ENCODE measurements around the gene MIGA2.

Gene MIGA2

GRCh38 chr9:129011761-129012181 lies 24.7 kb upstream of the MIGA2 start:
- H3K36me3 ChIP-seq (ENCODE audit: control insufficient read depth in 2 of 2, insufficient read depth in 1 of 2, low read length in 2 of 2) = peaks cover 5 to 84% of the 10 kb centered on the region in 2 experiments; a peak in 2 of 3 replicates
- POLR2A ChIA-PET = no interaction called here
- no peak overlapping the region for H3K4me3 ChIP-seq (ENCODE audit: low read depth, low read length)
- TF ChIP-seq ZBTB1 (tag by site-specific recombination; IDR thresholded peaks at IDR 0.05) = no peak
- peak; percentile 75 for TF ChIP-seq ZIC2 (tag by site-specific recombination; IDR thresholded peaks at IDR 0.05)
- TF ChIP-seq ZNF449 (tag by site-specific recombination; IDR thresholded peaks at IDR 0.05) = no peak
- TF ChIP-seq ZFP37 (tag by site-specific recombination; IDR thresholded peaks at IDR 0.05) = no peak
- CTCF ChIA-PET = interaction anchor here (0.7 kb wide), 1 partner anchor 14 kb away, joined by 3 read pairs; no protein-coding TSS in a partner anchor
- H3K9me3 ChIP-seq (ENCODE audit: control insufficient read depth, insufficient read depth, low read depth, low read length) = no peaks in the 10 kb centered on the region
- H3K4me1 ChIP-seq (ENCODE audit: control insufficient read depth, insufficient read depth, low read length) = no peaks in the 10 kb centered on the region
- H3K27ac ChIP-seq (ENCODE audit: extremely low read depth, low read depth, low read length) = no peak overlapping the region

GRCh38 chr9:129012343-129012742 lies 24.1 kb upstream of the MIGA2 start:
- H3K36me3 ChIP-seq (ENCODE audit: control insufficient read depth in 2 of 2, insufficient read depth in 1 of 2, low read length in 2 of 2) = peaks cover 5 to 82% of the 10 kb centered on the region in 2 experiments; a peak in 2 of 3 replicates
- no peak overlapping the region for H3K27ac ChIP-seq (ENCODE audit: extremely low read depth, low read depth, low read length)
- no peak overlapping the region for H3K4me3 ChIP-seq (ENCODE audit: low read depth, low read length)
- TF ChIP-seq BCL6B (tag by site-specific recombination; IDR thresholded peaks at IDR 0.05) = no peak
- no peak for TF ChIP-seq ZNF670 (tag by site-specific recombination; IDR thresholded peaks at IDR 0.05; ENCODE audit: low read depth)
- TF ChIP-seq OVOL3 (tag by site-specific recombination; IDR thresholded peaks at IDR 0.05) = no peak
- TF ChIP-seq ZNF248 (tag by site-specific recombination; IDR thresholded peaks at IDR 0.05) = no peak
- no peak for TF ChIP-seq ZXDB (tag by site-specific recombination; IDR thresholded peaks at IDR 0.05)
- no peak for TF ChIP-seq KLF7 (tag by site-specific recombination; IDR thresholded peaks at IDR 0.05; ENCODE audit: borderline replicate concordance)
- ChIA-PET CTCF (interaction anchor here (0.7 kb wide), 1 partner anchor 14 kb away, joined by 3 read pairs; no protein-coding TSS in a partner anchor), POLR2A (no interaction called here)
- H3K9me3 ChIP-seq (ENCODE audit: control insufficient read depth, insufficient read depth, low read depth, low read length) = no peaks in the 10 kb centered on the region
- H3K4me1 ChIP-seq (ENCODE audit: control insufficient read depth, insufficient read depth, low read length) = no peaks in the 10 kb centered on the region

- POLR2A ChIA-PET = interaction anchor here (0.7 to 1.2 kb wide), 2 partner anchors 9 to 15 kb away, joined by 3 read pairs; partner anchors contain the start of gene SH3GLB2
- CTCF ChIA-PET = no interaction called here
- H3K36me3 ChIP-seq (ENCODE audit: control insufficient read depth in 2 of 2, insufficient read depth in 1 of 2, low read length in 2 of 2) = peaks cover 10 to 76% of the 10 kb centered on the region in 2 experiments; a peak in 2 of 3 replicates
- TF ChIP-seq GLIS2 (tag by site-specific recombination; IDR thresholded peaks at IDR 0.05) (no peak), ZNF791 (tag by site-specific recombination; IDR thresholded peaks at IDR 0.05) (no peak), ZIC2 (tag by site-specific recombination; IDR thresholded peaks at IDR 0.05) (peak; percentile 12; the same call in 1 of the 2 replicates), ZNF10 (tag by site-specific recombination; IDR thresholded peaks at IDR 0.05) (no peak), ZNF600 (tag by site-specific recombination; IDR thresholded peaks at IDR 0.05) (peak; percentile 29; the same call in 1 of the 2 replicates), YY1 (tag by site-specific recombination; IDR thresholded peaks at IDR 0.05) (no peak)
- no peak overlapping the region for H3K27ac ChIP-seq (ENCODE audit: extremely low read depth, low read depth, low read length)
- no peak overlapping the region for H3K4me3 ChIP-seq (ENCODE audit: low read depth, low read length)
- no peaks in the 10 kb centered on the region for H3K4me1 ChIP-seq (ENCODE audit: control insufficient read depth, insufficient read depth, low read length)
- no peaks in the 10 kb centered on the region for H3K9me3 ChIP-seq (ENCODE audit: control insufficient read depth, insufficient read depth, low read depth, low read length)
These were observed 23.5 kb upstream of the MIGA2 start for GRCh38 chr9:129012893-129013448.

GRCh38 chr9:129013674-129014073 lies 22.8 kb upstream of the MIGA2 start:
- H3K4me3 ChIP-seq (ENCODE audit: low read depth, low read length) = no peak overlapping the region
- no peaks in the 10 kb centered on the region for H3K4me1 ChIP-seq (ENCODE audit: control insufficient read depth, insufficient read depth, low read length)
- TF ChIP-seq ZNF548 (tag by site-specific recombination; IDR thresholded peaks at IDR 0.05) (no peak), SCRT2 (tag by site-specific recombination; IDR thresholded peaks at IDR 0.05) (peak; percentile 21; the same call in 1 of the 2 replicates), ELK4 (IDR thresholded peaks at IDR 0.05; ENCODE audit: borderline replicate concordance, low read depth, low read length) (no peak)
- POLR2A ChIA-PET = interaction anchor here (0.7 to 1.2 kb wide), 2 partner anchors 10 to 14 kb away, joined by 3 read pairs; partner anchors contain the start of gene SH3GLB2
- H3K36me3 ChIP-seq (ENCODE audit: control insufficient read depth in 2 of 2, insufficient read depth in 1 of 2, low read length in 2 of 2) = peaks cover 10 to 69% of the 10 kb centered on the region in 2 experiments; a peak in 2 of 3 replicates
- H3K9me3 ChIP-seq (ENCODE audit: control insufficient read depth, insufficient read depth, low read depth, low read length) = no peaks in the 10 kb centered on the region
- CTCF ChIA-PET = no interaction called here
- H3K27ac ChIP-seq (ENCODE audit: extremely low read depth, low read depth, low read length) = no peak overlapping the region
